Measurements from ENCODE around the gene PAK4. TPM values are rescaled to one million over a fixed set of nuclear protein-coding genes. Genes with fewer than 3 reads are reported as not detected.
A peak's percentile ranks its signal among the peaks of the same experiment; 100 is the strongest.
"Not testable (repeated sequence)": the region's sequence is repeated elsewhere in the genome, so short reads cannot be mapped to it uniquely, and the experiment has no call there.

PAK4 gene
- polyA plus RNA-seq (2013, experiment 1 of 2; ENCODE audit: insufficient read length), result 25.2 TPM
- 24.2 TPM for polyA plus RNA-seq (2013, experiment 2 of 2; ENCODE audit: insufficient read length)

DNA sequence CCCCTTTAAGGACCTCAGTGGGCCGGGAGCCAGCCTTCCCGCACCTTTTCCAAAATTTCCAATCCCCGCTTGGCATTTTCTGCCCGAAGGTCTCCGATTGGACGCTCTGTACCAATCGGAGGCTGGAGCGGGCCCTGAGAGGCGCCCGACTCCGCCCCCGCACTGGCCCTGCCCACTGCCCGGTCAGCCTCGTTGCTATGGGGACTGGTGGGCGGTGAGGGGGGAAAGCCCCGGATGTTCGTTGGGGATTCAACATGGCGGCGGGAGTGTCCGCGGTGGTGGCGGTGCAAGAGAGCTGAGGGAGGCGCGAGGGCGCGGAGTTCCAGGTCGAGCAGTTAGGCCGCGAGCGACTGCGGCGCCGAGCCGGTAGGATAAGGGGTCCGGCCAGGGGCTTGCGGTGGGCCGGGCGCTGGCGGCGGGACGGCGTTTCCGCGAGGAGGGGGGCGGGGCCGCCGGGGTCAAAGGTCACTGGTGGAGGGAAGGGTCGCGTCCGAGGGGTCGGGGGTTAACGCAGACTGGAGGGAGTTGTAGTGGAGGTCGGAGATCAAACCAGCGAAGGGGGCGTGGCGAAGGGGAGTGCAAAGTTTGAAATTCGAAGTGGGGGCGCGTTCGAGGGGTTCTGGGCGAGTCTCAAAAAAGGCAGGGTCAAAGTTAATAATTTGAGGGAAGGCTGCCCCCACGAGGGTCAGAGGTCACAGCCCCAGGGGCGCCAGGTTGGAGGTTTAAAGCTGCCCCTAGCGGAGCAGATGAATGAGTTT, at the start of gene PAK4:
PAK4 (plus strand) TSS at position 233 of the 758 bp plus-strand sequence. CDS start 43,768 bp downstream, outside the sequence.
- peak; percentile 98 for DNase-seq

DNA sequence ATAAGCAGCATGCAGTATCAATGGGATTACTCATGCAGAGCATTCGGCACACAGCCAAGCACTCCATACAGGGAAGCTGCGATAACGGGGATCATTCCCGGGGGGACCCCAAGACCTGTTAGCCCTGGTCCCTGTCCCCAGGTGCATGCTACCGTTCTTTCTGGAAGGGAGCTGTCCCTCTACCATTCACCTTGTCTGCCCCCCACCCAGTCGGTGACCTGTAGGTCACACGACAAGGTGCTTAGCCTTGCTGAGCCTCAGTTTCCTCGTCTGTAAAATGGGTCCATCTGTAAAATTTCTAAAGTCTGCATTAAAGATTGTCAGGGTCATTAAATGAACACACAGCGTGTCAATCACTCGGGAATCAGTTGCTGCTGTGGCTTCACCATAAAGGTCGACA, 48.3 kb upstream of the PAK4 start:
- DNase-seq, result no peak

DNA sequence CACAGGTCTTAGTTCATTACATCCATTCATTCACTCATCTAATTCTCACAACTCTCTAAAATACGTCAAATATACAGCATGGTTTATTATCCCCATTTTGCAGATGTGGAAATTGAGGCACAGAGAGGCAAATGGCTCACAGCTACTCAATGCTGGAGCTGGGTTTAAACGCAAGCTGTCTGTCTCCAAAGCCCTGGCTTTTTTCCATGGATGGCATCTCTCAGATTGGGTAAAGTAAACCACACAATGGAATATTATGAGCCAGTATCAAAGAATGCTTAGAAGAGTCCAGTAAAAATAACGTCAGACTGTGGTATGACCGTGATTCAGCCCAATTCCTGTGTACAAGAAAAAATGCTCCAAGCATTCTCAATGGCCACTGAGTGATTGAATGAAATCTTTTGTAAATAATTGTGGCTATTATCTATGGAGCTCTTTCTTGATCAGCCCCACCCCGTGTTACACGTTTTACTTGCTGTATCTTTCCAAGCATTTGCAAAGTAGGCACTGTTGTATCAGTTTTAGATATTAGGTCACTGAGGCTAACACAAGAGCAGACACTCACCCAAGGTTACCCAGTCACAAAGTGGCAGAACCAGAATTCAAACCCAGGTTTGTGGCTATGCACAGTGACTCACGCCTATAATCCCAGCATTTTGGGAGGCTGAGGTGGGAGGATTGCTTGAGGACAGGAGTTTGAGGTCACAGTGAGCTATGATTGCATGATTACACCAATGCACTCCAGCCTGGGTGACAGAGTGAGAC, 47.0 kb upstream of the PAK4 start:
- DNase-seq, result peak; percentile 97

DNA sequence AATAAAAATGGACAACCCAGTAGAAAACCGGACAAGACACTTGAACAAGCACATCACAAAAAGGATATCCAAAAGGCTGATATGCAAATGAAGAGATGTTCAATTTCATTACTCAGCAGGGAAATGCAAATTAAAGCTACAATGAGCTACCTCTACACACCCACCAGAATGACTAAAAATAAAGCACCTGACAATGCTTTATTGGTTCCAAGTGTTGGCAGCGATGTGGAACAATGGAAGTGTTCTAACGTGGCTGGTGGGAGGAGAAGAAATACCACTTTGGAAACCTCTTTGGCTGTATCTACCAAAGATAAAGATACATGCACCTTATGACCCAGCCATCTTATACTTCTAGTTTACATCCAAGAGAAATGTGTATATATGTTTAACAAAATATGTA, 45.2 kb upstream of the PAK4 start:
- no peak for DNase-seq

DNA sequence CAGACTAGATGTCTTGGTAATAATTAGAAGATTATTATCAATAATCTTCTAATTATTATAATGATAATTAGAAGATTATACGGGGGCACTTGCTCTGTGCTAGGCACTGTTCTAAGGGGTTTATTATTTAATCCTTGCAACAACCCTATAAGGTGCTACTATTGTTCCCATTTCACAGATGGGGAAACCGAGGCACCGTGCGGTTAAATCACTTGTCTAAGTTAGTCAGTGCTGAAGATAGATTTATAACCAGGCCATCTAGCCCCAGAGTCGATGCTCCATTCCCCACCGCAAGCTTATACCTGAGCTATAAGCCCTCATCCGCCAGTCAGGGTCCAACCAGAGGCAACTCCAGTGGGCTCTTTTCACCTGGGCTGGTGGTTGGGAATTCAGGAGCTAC, 43.4 kb upstream of the PAK4 start:
- DNase-seq, result no peak

DNA sequence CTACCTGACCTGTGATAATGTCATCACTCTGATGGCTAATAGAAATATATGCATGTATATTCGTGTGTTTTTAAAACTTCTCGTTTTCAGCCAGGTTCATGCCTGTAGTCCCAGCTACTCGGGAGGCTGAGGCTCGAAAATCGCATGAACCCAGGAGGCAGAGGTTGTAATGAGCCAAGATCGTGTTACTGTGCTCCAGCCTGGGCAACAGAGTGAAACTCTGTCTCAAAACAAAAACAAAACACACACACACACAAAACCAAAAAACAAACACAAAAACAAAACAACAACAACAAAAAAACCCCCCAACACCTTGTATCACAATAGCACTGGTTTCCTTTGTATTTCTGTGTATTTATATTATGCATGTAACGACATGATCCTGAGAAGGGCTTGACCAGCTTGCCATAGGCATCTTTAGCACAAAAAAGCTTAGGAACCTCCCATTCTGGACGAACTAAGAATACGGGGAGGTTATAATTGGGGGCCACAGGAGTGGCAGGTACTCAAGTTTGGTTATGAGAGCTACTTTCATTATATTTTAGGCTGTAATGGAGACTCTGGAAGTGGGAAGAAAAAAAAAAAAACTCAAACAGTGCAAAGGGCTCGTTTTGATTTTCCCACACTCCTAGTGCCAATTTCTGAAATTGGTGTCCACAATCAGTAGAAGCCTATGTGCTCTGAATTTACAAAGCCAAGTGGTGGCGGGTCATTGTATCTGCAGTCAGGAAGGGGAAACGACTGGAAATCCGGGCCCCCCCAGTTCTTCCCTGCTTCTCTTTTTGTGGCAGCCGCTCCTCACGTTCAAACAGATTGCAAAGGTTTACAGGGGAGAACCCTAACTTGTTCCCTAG, 42.6 kb upstream of the PAK4 start:
- no peak for DNase-seq

DNA sequence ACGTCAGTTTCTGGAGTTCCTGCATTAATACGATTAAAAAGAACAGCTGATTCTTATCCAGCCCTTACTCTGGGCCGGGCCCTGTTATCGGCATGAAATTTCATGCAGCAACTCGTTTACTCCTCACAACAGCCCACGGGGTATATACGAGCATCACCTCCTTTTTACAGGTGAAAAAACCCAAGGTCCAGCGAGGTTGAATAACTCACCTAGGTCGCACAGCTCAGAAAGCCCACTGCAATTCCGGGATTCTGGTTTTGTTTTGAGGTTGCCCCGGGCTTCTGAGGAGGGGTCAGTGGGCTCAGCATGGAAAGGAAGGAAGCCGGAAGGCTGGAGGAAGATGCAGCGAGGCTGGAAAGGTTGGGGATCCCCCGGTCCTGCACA, 42.0 kb upstream of the PAK4 start:
- no peak for DNase-seq

DNA sequence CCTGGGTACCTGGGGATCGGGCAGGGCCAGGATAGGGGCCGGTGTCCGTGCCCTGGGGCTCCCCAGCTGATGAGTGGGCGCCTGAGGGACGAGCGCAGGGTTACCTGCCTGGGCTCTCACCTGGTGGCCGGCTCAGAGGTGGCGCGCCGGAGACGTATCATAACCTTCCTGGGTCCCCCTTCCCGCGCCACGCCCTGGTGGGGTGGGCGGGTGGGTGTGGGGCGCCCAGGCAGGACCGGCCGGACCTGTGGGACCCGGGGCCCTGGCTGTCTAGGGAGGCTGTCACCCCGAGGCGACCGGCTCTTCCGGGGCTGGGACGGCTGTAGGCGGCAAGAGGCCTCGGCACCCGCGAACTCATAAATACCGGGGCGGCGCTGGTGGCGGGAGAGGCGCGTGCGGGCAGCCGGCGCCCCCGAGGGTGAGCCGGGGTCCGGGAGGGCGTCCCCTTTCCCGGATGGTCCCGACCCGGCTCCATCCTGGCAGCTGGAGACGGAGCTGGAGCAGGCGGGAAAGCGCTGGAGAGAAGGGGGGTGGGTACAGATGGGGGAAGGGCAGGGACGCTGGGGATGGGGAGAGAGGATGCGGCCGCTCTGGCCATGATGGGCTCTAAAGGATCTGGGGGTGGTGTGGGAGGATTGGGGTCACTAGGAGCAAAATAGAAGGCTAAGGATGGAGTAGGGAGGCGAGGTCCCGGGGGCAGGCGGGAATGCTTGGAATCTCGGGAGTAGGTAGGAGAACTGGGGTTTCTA, 41.4 kb upstream of the PAK4 start, which contains the start of gene ACP7:
ACP7 (plus strand) TSS at position 386 of the 749 bp plus-strand sequence. CDS start 902 bp downstream, outside the sequence.
- DNase-seq, result no peak

DNA sequence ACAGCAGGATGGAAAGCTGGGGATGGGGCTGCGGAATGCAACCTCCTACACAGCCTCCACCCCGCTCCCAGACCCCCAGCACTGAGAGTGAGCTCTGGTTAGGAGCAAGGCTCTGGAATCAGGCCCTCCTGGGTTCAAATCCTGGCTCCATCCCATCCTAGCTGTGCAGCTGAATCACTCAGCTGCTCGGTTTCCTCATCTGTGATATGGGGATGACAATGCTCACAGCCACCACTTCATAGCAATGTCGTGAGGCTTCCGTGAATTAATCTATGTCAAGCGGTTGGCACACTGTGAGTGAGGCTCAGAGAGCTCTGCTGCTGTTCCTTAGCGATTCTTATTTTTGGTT, 40.9 kb upstream of the PAK4 start:
- DNase-seq, result no peak

DNA sequence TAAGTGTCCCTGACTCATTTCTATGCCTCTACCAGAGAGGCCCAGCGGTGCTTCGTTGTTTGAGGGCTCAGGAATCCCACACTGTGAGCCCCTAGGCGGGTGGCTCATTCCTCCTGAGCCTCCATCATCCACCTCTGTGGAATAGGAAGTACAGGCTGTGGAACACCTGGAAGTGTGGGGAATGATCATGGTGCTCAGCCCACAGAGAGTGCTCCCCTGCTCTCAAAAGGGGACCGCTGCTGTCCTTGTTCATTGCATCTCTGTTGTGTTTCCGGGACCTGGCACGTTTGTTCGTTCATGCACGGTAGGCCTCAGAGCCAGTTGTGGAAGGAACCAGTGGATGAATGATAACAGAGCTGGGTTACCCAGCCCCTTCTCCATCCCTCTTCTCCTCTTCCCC, 40.2 kb upstream of the PAK4 start:
- no peak for DNase-seq

DNA sequence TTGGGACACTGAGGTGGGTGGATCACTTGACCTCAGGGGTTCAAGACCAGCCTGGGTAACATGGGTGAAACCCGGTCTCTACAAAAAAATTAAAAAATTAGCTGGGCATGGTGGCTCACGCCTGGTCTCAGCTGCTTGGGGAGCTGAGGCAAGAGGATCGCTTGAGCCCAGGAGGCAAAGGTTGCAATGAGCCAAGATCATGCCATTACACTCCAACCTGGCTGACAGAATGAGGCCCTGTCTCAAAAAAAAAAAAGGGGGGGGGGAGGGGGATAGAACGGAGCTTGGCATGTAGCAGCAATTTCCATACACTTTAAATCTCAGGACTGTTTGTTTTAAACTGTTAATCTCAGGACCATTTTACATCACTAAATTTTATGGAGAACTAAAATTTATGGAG, 39.2 kb upstream of the PAK4 start:
- no peak for DNase-seq

DNA sequence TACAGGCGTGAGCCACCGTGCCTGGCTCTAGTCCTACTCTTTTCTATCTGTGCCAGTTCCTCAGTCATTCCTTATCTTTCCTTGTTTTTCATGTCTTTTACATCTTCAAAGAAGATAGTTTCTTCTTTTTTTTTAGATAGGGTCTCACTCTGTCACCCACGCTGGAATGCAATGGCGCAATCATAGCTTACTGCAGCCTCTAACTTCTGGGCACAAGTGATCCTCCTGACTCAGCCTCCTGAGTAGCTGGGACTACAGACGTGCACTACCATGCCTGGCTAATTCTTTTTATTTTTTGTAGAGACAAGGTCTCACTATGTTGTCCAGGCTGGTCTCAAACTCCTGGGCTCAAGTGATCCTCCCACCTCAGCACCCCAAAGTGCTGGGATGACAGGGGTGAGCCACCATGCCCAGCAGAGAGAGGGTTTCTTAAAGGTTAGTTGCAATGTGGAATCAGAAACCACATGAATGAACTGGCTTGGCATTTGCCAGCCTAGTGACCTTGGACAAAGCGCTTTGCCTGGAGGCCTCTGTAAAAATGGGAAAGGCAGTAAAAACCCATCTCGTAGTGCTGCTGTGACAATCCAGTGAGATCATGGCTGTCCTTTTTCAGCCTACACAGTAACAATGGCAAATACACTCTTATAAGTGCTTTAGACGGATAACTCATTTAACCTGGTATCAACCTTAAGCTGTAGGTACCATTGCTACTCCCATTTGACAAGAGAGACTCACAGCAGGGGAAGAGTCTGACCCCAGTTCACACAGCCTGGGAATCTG, 37.5 kb upstream of the PAK4 start:
- DNase-seq, result no peak

DNA sequence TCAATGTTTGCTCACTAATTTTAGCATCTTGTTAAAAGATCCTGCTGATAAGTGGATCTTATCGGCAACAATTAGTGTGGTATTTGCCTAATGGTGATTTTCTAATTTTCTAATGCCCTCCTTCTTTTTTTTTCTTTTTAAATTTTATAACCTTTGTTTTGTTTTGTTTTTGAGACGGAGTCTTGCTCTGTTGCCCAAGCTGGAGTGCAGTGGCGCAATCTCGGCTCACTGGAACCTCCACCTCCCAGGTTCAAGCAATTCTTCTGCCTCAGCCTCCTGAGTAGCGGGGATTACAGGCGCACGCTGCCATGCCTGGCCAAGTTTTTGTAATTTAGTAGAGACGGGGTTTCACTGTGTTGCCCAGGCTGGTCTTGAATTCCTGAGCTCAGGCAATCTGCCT, 35.6 kb upstream of the PAK4 start:
- DNase-seq, result not testable (repeated sequence)

DNA sequence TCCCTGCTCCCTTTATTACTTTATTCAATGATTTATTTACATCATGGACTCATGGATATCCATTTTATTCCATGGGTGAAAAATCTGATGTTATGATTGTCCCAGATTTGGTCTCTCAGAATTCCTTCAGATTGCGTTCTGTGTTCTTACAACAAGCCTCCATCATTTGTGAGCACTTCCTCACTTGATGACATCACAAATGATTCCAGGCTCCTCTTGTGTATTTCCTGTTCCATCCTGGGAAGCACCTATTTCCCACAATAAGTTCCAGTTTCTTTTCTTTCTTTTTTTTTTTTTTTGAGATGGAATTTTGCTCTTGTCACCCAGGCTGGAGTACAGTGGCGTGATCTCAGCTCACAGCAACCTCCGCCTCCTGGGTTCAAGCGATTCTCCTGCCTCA, 34.7 kb upstream of the PAK4 start:
- no peak for DNase-seq

DNA sequence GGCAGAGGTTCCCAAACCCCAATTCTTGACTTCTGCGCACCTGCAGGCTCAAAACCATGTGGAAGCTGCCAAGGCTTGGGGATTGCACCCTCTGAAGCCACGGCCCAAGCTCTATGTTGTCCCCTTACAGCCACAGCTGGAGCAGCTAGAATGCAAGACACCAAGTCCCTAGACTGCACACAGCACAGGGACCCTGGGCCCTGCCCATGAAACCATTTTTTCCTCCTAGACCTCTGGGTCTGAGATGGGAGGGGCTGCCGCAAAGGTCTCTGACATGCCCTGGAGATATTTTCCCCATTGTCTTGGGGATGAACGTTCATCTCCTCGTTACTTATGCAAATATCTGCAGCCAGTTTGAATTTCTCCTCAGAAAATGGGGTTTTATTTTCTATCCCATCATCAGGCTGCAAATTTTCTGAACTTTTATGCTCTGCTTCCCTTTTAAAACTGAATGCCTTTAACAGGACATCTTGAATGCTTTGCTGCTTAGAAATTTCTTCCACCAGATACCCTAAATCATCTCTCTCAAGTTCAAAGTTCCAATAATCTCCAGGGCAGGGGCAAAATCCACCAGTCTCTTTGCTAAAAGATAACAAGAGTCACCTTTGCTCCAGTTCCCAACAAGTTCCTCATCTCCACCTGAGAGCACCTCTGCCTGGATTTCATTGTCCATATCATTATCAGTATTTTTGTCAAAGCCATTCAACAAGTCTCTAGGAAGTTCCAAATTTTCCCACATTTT, 29.6 kb upstream of the PAK4 start:
- DNase-seq, result not testable (repeated sequence)

DNA sequence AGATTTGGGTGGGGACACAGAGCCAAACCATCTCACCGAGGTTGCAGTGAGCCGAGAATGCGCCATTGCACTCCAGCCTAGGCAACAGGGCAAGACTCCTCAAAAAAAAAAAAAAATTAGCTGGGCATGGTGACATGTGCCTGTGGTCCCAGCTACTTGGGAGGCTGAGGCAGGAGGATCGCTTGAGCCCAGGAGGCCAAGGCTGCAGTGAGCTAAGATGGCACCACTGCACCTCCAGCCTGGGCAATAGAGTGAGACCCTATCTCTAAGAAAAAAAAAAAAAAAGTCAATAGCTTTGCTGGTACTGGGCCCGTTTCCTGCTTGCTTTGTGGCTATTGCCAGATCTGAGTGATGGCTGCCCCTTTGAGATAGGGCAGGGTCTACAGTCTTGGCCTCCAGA, 28.3 kb upstream of the PAK4 start:
- no peak for DNase-seq

DNA sequence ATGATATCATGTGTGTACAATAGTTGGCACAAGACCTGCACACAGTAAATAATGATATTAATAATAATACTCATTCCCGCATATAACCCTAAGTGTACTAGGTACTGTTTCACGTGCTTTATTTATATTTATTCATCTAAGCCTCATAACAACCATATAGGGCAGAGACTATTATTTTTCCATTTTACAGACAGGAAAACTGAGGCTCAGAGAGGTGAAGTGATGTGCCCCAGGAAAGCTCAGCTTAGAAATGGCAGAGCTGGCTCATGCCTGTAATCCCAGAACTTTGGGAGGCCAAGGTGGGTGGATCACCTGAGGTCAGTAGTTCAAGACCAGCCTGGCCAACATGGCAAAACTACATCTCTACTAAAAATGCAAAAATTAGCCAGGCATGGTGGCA, 27.9 kb upstream of the PAK4 start:
- no peak for DNase-seq

DNA sequence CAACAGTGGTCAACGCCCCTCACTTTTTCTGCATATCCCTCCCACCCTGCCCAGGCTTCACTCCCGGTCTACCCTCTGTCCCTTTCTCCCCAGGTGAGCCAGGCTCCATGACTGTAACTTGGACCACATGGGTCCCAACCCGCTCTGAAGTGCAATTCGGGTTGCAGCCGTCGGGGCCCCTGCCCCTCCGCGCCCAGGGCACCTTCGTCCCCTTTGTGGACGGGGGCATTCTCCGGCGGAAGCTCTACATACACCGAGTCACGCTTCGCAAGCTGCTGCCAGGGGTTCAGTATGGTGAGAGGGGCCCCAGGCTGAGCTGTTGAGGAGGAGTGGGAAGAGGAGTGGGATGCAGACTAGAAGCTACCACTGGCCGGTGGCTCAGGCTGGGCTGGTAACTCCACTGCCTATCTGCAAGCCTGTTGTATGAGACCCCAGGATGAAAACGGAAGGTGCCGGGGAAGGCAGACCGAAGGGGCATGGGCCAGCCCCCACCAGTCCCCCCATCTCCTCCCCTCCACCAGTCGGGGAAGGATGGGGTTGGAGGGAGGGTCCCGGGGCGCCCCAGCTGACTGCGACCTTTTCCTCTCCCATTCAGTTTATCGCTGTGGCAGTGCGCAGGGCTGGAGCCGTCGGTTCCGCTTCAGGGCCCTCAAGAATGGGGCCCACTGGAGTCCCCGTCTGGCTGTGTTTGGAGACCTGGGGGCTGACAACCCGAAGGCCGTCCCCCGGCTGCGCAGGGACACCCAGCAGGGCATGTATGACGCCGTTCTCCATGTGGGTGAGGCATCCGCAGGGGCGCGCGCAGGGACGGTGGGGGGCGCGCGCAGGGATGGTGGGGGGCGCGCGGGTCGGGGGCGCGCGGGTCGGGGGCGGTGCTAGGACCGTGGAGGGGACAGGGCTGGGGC, 27.0 kb upstream of the PAK4 start:
- DNase-seq, result no peak

DNA sequence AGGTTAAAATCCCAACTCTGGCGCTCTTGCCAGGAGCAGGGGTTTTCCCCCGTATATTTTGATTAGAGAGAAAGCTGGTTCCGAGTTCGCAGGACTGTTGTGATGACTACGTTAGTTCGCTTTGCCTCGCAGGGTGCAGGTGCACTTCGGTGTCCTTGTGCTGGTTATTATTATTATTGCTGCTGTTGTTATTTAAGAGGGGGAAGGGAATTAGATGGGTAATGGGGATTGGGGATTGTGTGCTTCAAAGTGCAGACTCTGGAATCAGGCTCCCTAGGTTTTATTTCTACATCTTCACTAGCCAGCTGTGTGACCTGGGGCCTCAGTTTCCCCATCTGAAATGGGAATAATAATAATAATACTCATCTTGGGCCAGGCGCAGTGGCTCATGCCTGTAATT, 26.2 kb upstream of the PAK4 start:
- DNase-seq, result no peak

All from fibroblast of skin of scalp (primary cell).